ENCODE data around the gene MTCL1. TPM values are rescaled to one million over a fixed set of nuclear protein-coding genes. Genes with fewer than 3 reads are reported as not detected.

MTCL1 gene
- total RNA-seq, 2 donors from 2014 or later, result 11.2 to 73.1 TPM

DNA sequence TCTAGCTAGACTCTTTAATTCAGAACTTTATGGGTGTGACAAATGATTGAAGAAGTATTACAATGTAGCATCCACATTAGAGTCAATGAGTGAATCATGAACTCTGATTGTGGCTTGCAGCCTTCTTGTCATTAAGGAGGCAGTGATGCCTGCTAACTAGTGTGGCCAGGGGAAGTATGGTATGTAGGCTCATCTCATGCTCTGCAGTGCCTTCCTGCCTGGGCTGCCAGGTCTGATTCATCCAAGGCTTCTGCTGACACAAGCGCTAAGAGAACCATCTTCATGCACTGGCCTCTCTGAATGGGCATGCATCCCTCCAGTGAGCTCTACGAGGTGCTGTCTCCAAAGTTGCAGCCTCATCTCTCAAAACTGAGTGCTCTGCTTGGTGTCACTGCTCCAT is 144.3 kb downstream of the MTCL1 start:
- Histone ChIP-seq H3K4me1 (replicated peaks) (no peaks in the 10 kb centered on the region), H3K36me3 (no peaks in the 10 kb centered on the region), H3K27ac (no peak overlapping the region), H3K4me3 (no peak overlapping the region), H3K27me3 (replicated peaks; ENCODE audit: insufficient read depth) (no peaks in the 10 kb centered on the region), H3K9me3 (no peaks in the 10 kb centered on the region)
- WGBS, result 97% methylated on average over 2 of the region's 2 CpGs
- no peak for DNase-seq (ENCODE audit: low spot score)
- no peak for TF ChIP-seq POLR2A (IDR thresholded peaks at IDR 0.05)
- intact Hi-C loops (cut with DNase I), result no loop called here

- WGBS, result 48% methylated on average over 2 of the region's 2 CpGs
- TF ChIP-seq POLR2A (IDR thresholded peaks at IDR 0.05) (no peak), POLR2AphosphoS5 (IDR thresholded peaks at IDR 0.05) (no peak), CTCF (IDR thresholded peaks at IDR 0.05) (no peak)
- intact Hi-C loops (cut with DNase I), result no loop called here
- no peak overlapping the region for H3K4me3 ChIP-seq
- H3K9me3 ChIP-seq, result no peaks in the 10 kb centered on the region
- H3K4me1 ChIP-seq (replicated peaks), result no peaks in the 10 kb centered on the region
- H3K36me3 ChIP-seq, result no peaks in the 10 kb centered on the region
- no peaks in the 10 kb centered on the region for H3K27me3 ChIP-seq (replicated peaks; ENCODE audit: insufficient read depth)
- DNase-seq (ENCODE audit: low spot score), result no peak
- no peak overlapping the region for H3K27ac ChIP-seq
These were observed 146.3 kb downstream of the MTCL1 start for GRCh38 chr18:8851659-8852058.

DNA sequence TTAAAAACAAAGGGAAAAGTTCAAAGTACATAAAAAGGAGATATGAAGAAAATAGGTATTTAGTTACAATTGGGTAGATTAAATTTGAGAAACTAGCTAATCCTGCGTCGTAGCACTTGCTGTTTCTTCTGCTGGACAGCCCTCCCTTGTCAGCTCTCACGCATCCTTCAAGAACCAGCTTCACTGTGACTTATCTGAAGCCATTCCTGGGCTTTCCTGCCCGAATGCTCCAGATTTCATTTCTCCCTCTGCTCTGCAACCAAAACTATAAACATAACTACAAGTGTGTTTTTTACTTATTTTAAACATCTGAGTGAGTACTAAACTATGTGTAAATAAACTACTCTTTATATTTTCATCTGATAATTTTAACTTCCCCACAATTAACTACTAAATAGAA is 149.2 kb downstream of the MTCL1 start:
- intact Hi-C loops (cut with DNase I), result no loop called here
- H3K27me3 ChIP-seq (replicated peaks; ENCODE audit: insufficient read depth), result no peaks in the 10 kb centered on the region

GRCh38 chr18:8854962-8855361 is 149.6 kb downstream of the MTCL1 start:
- no peaks in the 10 kb centered on the region for H3K9me3 ChIP-seq
- no peaks in the 10 kb centered on the region for H3K27me3 ChIP-seq (replicated peaks; ENCODE audit: insufficient read depth)
- 33% methylated on average over 2 of the region's 2 CpGs for WGBS
- no peaks in the 10 kb centered on the region for H3K36me3 ChIP-seq
- intact Hi-C loops (cut with DNase I), result no loop called here
- no peak for DNase-seq (ENCODE audit: low spot score)
- no peaks in the 10 kb centered on the region for H3K4me1 ChIP-seq (replicated peaks)
- no peak overlapping the region for H3K4me3 ChIP-seq
- no peak overlapping the region for H3K27ac ChIP-seq
- no peak for TF ChIP-seq CTCF (IDR thresholded peaks at IDR 0.05)

More for the DNA sequence above, 149.2 kb downstream of the MTCL1 start:
- H3K4me3 ChIP-seq, result no peak overlapping the region
- H3K4me1 ChIP-seq (replicated peaks), result no peaks in the 10 kb centered on the region
- no peaks in the 10 kb centered on the region for H3K36me3 ChIP-seq
- H3K9me3 ChIP-seq, result no peaks in the 10 kb centered on the region
- no peak overlapping the region for H3K27ac ChIP-seq
- TF ChIP-seq POLR2A (IDR thresholded peaks at IDR 0.05) (no peak), CTCF (IDR thresholded peaks at IDR 0.05) (no peak), POLR2AphosphoS5 (IDR thresholded peaks at IDR 0.05) (no peak)
- 55% methylated on average over 4 of the region's 4 CpGs for WGBS
- no peak for DNase-seq (ENCODE audit: low spot score)

DNA sequence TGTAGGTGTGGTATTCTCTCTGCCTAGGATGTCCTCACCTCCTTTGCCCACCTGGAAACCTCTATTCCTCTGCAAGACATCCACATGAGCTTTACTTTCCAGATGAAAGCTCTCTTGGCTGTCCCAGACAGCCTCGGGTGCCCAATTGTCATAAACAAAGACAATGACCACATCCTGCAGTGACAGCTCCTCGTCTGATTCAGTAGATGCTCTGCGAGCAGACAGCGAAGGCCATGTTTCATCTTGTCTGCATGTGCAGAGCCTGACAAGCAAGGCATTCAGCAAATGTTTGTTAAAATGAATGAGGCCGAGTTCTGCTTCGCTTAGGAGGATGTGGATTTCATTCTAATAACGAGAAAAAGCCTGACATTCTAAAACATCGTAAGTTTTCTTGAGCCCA is 150.9 kb downstream of the MTCL1 start:
- intact Hi-C loops (cut with DNase I), result no loop called here
- no peak for DNase-seq (ENCODE audit: low spot score)
- 56% methylated on average over 8 of the region's 8 CpGs for WGBS
- no peak for TF ChIP-seq POLR2AphosphoS5 (IDR thresholded peaks at IDR 0.05)
- TF ChIP-seq POLR2A (IDR thresholded peaks at IDR 0.05), result no peak
- no peak for TF ChIP-seq CTCF (IDR thresholded peaks at IDR 0.05)
- Histone ChIP-seq H3K27me3 (replicated peaks; ENCODE audit: insufficient read depth) (no peaks in the 10 kb centered on the region), H3K4me3 (no peak overlapping the region), H3K4me1 (replicated peaks) (no peaks in the 10 kb centered on the region), H3K9me3 (no peaks in the 10 kb centered on the region), H3K27ac (no peak overlapping the region), H3K36me3 (no peaks in the 10 kb centered on the region)
